Parathyroid adenoma (tissue), 2 donors: ENCODE measurements around the gene CLEC4M.

Experiments used
- H2AFZ ChIP-seq: fragments of 300-600 bp; sonication (generic); one replicate; pipeline ENCODE4 v1.7.0; 2017; ENCODE audit warnings: antibody characterized with exemption, mild to moderate bottlenecking
- H3K27ac ChIP-seq: fragments of 300-600 bp; sonication (generic); one replicate; pipeline ENCODE4 v1.7.0; 2017
- H3K27me3 ChIP-seq: fragments of 300-600 bp; sonication (generic); one replicate; pipeline ENCODE4 v1.7.0; 2017; ENCODE audit warnings: low read length; ENCODE audit not compliant: control insufficient read depth, insufficient read depth
- H3K36me3 ChIP-seq: fragments of 300-600 bp; sonication (generic); one replicate; pipeline ENCODE4 v1.7.0; 2017; ENCODE audit warnings: low read length; ENCODE audit not compliant: control insufficient read depth, insufficient read depth
- H3K4me1 ChIP-seq: fragments of 300-600 bp; sonication (generic); one replicate; pipeline ENCODE4 v1.7.0; 2017; ENCODE audit warnings: control low read depth
- H3K4me2 ChIP-seq: fragments of 300-600 bp; sonication (generic); one replicate; pipeline ENCODE4 v1.7.0; 2017; ENCODE audit warnings: low read length
- H3K4me3 ChIP-seq: fragments of 300-600 bp; sonication (generic); one replicate; pipeline ENCODE4 v1.7.0; 2017; ENCODE audit warnings: low read depth, low read length
- H3K79me2 ChIP-seq: fragments of 300-600 bp; sonication (generic); one replicate; pipeline ENCODE4 v1.7.0; 2017; ENCODE audit warnings: control low read depth
- H3K9ac ChIP-seq: fragments of 300-600 bp; sonication (generic); one replicate; pipeline ENCODE4 v1.7.0; 2017; ENCODE audit warnings: mild to moderate bottlenecking
- H3K9me3 ChIP-seq: fragments of 300-600 bp; sonication (generic); one replicate; pipeline ENCODE4 v1.7.0; 2017; ENCODE audit warnings: low read length; ENCODE audit not compliant: control insufficient read depth
- CTCF ChIP-seq: fragments of 300-600 bp; sonication (generic); IDR thresholded peaks from one replicate; pipeline ENCODE4 v1.7.0; 2017; ENCODE audit warnings: antibody characterized with exemption, mild to moderate bottlenecking
- donor health status: primary hyperparathyroidism.

Gene CLEC4M

GRCh38 chr19:7722231-7722651 lies 40.8 kb upstream of the CLEC4M start:
- Histone ChIP-seq H3K27me3 (no peaks in the 10 kb centered on the region), H3K36me3 (no peaks in the 10 kb centered on the region), H3K9ac (no peak overlapping the region), H2AFZ (no peak overlapping the region), H3K9me3 (no peaks in the 10 kb centered on the region), H3K4me1 (no peaks in the 10 kb centered on the region), H3K79me2 (no peaks in the 10 kb centered on the region), H3K27ac (no peak overlapping the region), H3K4me3 (no peak overlapping the region), H3K4me2 (no peak overlapping the region)
- no peak for TF ChIP-seq CTCF

- no peaks in the 10 kb centered on the region for H3K27me3 ChIP-seq
- H3K27ac ChIP-seq = no peak overlapping the region
- no peak overlapping the region for H2AFZ ChIP-seq
- H3K79me2 ChIP-seq = no peaks in the 10 kb centered on the region
- no peak overlapping the region for H3K4me3 ChIP-seq
- no peaks in the 10 kb centered on the region for H3K9me3 ChIP-seq
- TF ChIP-seq CTCF = no peak
- no peak overlapping the region for H3K9ac ChIP-seq
- no peak overlapping the region for H3K4me2 ChIP-seq
- H3K4me1 ChIP-seq = no peaks in the 10 kb centered on the region
- H3K36me3 ChIP-seq = no peaks in the 10 kb centered on the region
Observed at GRCh38 chr19:7725791-7726190, 37.3 kb upstream of the CLEC4M start.

GRCh38 chr19:7729211-7729610 lies 33.8 kb upstream of the CLEC4M start:
- TF ChIP-seq CTCF = no peak

GRCh38 chr19:7729831-7730285 lies 33.2 kb upstream of the CLEC4M start:
- Histone ChIP-seq H3K4me2 (no peak overlapping the region), H3K27me3 (no peaks in the 10 kb centered on the region), H3K9me3 (no peaks in the 10 kb centered on the region), H3K4me1 (no peaks in the 10 kb centered on the region), H3K4me3 (no peak overlapping the region), H3K79me2 (no peaks in the 10 kb centered on the region), H3K9ac (no peak overlapping the region), H3K27ac (no peak overlapping the region), H2AFZ (no peak overlapping the region), H3K36me3 (no peaks in the 10 kb centered on the region)
- TF ChIP-seq CTCF = no peak

More at GRCh38 chr19:7729211-7729610, 33.8 kb upstream of the CLEC4M start:
- H3K4me3 ChIP-seq = no peak overlapping the region
- H3K4me1 ChIP-seq = no peaks in the 10 kb centered on the region
- H3K9ac ChIP-seq = no peak overlapping the region
- no peak overlapping the region for H3K4me2 ChIP-seq
- no peaks in the 10 kb centered on the region for H3K36me3 ChIP-seq
- H3K27ac ChIP-seq = no peak overlapping the region
- no peaks in the 10 kb centered on the region for H3K9me3 ChIP-seq
- no peaks in the 10 kb centered on the region for H3K79me2 ChIP-seq
- H2AFZ ChIP-seq = no peak overlapping the region
- H3K27me3 ChIP-seq = no peaks in the 10 kb centered on the region
